Measurements from ENCODE around the gene RPS26. TPM values are rescaled to one million over a fixed set of nuclear protein-coding genes. Genes with fewer than 3 reads are reported as not detected.
A peak's percentile ranks its signal among the peaks of the same experiment; 100 is the strongest.

The RPS26 gene
- total and polyA plus RNA-seq, 2 of the 13 experiments (the other 11 are each of a cell fraction or from before 2014, with no cell fraction given), result 150 to 421 TPM

DNA sequence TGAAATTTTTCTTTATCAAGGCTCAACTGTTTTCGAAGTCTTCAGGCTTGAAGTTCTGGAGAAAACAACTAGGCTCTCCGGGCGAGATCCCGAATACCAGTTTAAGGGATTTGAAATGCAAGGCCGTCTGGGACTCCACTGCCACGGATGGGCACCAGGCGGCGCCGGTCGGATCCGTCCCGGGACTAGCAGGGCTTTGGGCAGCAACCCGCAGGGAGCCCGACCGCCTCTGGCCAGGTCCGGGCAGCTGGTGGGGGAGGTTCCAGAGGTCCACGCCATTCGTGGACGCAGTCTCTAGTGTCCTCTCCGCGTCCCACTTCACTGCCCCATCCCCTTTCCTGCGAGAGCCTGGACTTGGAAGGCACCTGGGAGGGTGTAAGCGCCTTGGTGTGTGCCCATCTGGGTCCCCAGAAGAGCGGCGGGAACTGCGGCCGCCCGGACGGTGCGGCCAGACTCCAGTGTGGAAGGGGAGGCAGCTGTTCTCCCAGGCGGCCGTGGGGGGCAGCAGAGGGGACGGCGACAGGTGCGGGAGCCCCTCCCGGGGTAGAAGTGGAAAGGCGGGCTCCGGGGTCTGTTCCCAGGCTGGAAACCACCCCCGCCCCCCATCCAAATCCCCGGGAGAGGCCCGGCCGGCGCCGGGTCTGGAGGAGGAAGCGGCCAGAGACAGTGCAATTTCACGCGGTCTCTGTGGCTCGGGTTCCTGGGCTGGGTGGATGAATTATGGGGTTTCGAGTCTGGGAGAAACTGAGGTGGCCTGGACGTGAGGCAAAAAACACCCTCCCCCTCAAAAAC, 37.4 kb downstream of the RPS26 start (continued):
- TF ChIP-seq, protein P1, sequence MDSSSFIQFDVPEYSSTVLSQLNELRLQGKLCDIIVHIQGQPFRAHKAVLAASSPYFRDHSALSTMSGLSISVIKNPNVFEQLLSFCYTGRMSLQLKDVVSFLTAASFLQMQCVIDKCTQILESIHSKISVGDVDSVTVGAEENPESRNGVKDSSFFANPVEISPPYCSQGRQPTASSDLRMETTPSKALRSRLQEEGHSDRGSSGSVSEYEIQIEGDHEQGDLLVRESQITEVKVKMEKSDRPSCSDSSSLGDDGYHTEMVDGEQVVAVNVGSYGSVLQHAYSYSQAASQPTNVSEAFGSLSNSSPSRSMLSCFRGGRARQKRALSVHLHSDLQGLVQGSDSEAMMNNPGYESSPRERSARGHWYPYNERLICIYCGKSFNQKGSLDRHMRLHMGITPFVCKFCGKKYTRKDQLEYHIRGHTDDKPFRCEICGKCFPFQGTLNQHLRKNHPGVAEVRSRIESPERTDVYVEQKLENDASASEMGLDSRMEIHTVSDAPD (CRISPR knock-in tag; IDR thresholded peaks at IDR 0.05), result no peak
- TF ChIP-seq ZNF136 (CRISPR knock-in tag; IDR thresholded peaks at IDR 0.05; ENCODE audit: low read depth), result 0 out of 2 replicates have a peak, but pooled peaks have one; percentile 28
- no peak for TF ChIP-seq SNAPC2 (CRISPR knock-in tag; IDR thresholded peaks at IDR 0.05)
- peak; percentile 57 for TF ChIP-seq ZFY (CRISPR knock-in tag; IDR thresholded peaks at IDR 0.05)
- TF ChIP-seq EEA1 (CRISPR knock-in tag; IDR thresholded peaks at IDR 0.05; ENCODE audit: borderline replicate concordance), result peak; percentile 76; the same call in 1 of the 2 replicates
- no peak for TF ChIP-seq ZNF430 (CRISPR knock-in tag; IDR thresholded peaks at IDR 0.05)
- 0 out of 2 replicates have a peak, but pooled peaks have one; percentile 18 for TF ChIP-seq ZBTB20 (CRISPR knock-in tag; IDR thresholded peaks at IDR 0.05; ENCODE audit: borderline replicate concordance, low read depth)
- TF ChIP-seq ZNF550 (CRISPR knock-in tag; IDR thresholded peaks at IDR 0.05; ENCODE audit: borderline replicate concordance), result no peak
- TF ChIP-seq NKX3-1 (CRISPR knock-in tag; IDR thresholded peaks at IDR 0.05), result 0 out of 2 replicates have a peak, but pooled peaks have one; percentile 35
- TF ChIP-seq SIN3A (IDR thresholded peaks at IDR 0.05; ENCODE audit: borderline replicate concordance, low read depth, low read length), result no peak
- TF ChIP-seq DRAP1 (CRISPR knock-in tag; IDR thresholded peaks at IDR 0.05), result 0 out of 2 replicates have a peak, but pooled peaks have one; percentile 27
- TF ChIP-seq HNF4G (IDR thresholded peaks at IDR 0.05; ENCODE audit: borderline replicate concordance, low read depth, low read length), result no peak
- peak; percentile 34; the same call in 1 of the 2 replicates for TF ChIP-seq HNF4G (CRISPR knock-in tag; IDR thresholded peaks at IDR 0.05; ENCODE audit: borderline replicate concordance, low read depth)
- 0 out of 2 replicates have a peak, but pooled peaks have one; percentile 7 for TF ChIP-seq AKNA (CRISPR knock-in tag; IDR thresholded peaks at IDR 0.05; ENCODE audit: borderline replicate concordance)
- TF ChIP-seq FOXK2 (IDR thresholded peaks at IDR 0.05), result no peak
- TF ChIP-seq, protein P2, sequence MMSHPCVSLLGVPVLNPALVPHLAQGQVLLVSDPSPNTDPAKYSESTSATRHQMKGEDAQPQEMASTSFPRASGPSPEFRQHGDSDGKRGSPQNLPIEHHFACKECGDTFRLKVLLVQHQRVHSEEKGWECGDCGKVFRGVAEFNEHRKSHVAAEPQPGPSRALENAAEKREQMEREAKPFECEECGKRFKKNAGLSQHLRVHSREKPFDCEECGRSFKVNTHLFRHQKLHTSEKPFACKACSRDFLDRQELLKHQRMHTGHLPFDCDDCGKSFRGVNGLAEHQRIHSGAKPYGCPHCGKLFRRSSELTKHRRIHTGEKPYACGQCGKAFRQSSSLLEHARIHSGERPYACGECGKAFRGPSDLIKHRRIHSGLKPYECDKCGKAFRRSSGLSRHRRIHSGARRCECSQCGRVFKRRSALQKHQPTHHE (CRISPR knock-in tag; IDR thresholded peaks at IDR 0.05; ENCODE audit: borderline replicate concordance), result no peak; the same call in 1 of the 2 replicates
- TF ChIP-seq CREB1 (IDR thresholded peaks at IDR 0.05), result no peak
- 0 out of 2 replicates have a peak, but pooled peaks have one; percentile 1 for TF ChIP-seq CREB1 (CRISPR knock-in tag; IDR thresholded peaks at IDR 0.05)
- peak; percentile 29; the same call in 1 of the 2 replicates for TF ChIP-seq ZNF644 (CRISPR knock-in tag; IDR thresholded peaks at IDR 0.05; ENCODE audit: low read depth)
- TF ChIP-seq, protein P3, sequence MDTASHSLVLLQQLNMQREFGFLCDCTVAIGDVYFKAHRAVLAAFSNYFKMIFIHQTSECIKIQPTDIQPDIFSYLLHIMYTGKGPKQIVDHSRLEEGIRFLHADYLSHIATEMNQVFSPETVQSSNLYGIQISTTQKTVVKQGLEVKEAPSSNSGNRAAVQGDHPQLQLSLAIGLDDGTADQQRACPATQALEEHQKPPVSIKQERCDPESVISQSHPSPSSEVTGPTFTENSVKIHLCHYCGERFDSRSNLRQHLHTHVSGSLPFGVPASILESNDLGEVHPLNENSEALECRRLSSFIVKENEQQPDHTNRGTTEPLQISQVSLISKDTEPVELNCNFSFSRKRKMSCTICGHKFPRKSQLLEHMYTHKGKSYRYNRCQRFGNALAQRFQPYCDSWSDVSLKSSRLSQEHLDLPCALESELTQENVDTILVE (CRISPR knock-in tag; IDR thresholded peaks at IDR 0.05), result no peak
